Thyroid gland (tissue), 4 donors: Measurements from ENCODE around the gene KCNQ1OT1.

Experiments
- POLR2A ChIP-seq, 2 donors: fragments of 450-650 bp; IDR thresholded peaks; one replicate each; pipeline ENCODE4 v1.6.1; 2017; ENCODE audit warnings: antibody characterized with exemption in 2 of 2, mild to moderate bottlenecking in 2 of 2, moderate library complexity in 1 of 2
- TF ChIP-seq, protein P1 (sequence below), 6 experiments: fragments of 200-600 bp in 3 of 6; fragments of 450-650 bp in 3 of 6; sonication (generic) in 3 of 6; IDR thresholded peaks; one replicate each; pipeline ENCODE4 v1.5.1; 2016 to 2019; ENCODE audit warnings: antibody characterized with exemption in 6 of 6, mild to moderate bottlenecking in 2 of 6, inconsistent platforms in 1 of 6, moderate library complexity in 1 of 6

DNA sequence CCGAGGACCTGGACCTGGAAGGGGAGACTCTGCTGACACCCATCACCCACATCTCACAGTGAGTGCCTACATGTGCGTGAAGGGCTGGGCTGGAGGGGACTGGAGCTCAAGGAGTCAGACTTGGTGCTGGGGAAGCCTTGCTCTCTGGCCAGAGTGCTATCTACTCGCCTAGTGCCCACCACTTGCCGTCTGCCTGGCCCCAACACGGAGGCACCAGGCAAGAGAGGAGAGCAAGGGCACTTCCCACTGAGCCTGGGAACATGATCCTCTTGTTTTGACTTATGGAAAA, 37.8 kb downstream of the KCNQ1OT1 start:
- TF ChIP-seq, protein P1, sequence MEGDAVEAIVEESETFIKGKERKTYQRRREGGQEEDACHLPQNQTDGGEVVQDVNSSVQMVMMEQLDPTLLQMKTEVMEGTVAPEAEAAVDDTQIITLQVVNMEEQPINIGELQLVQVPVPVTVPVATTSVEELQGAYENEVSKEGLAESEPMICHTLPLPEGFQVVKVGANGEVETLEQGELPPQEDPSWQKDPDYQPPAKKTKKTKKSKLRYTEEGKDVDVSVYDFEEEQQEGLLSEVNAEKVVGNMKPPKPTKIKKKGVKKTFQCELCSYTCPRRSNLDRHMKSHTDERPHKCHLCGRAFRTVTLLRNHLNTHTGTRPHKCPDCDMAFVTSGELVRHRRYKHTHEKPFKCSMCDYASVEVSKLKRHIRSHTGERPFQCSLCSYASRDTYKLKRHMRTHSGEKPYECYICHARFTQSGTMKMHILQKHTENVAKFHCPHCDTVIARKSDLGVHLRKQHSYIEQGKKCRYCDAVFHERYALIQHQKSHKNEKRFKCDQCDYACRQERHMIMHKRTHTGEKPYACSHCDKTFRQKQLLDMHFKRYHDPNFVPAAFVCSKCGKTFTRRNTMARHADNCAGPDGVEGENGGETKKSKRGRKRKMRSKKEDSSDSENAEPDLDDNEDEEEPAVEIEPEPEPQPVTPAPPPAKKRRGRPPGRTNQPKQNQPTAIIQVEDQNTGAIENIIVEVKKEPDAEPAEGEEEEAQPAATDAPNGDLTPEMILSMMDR (IDR thresholded peaks at IDR 0.05): no peak
- no peak for TF ChIP-seq POLR2A (IDR thresholded peaks at IDR 0.05)
